GM12878 (cell line): ENCODE data around the gene JUND. TPM values are rescaled to one million over a fixed set of nuclear protein-coding genes. Genes with fewer than 3 reads are reported as not detected.

Source experiments
- BRCA1 ChIP-seq: IDR thresholded peaks from 2 replicates; pipeline ENCODE4 v1.6.1; 2011; ENCODE audit warnings: low read depth, low read length, improper control_type of control experiment
- CBX5 ChIP-seq: sonication (generic); IDR thresholded peaks from 2 replicates; pipeline ENCODE4 v1.6.1; 2016; ENCODE audit warnings: low read depth, moderate library complexity, mild to moderate bottlenecking, inconsistent platforms
- CREB1 ChIP-seq: IDR thresholded peaks from 2 replicates; pipeline ENCODE4 v1.6.1; 2012; ENCODE audit warnings: low read depth, mild to moderate bottlenecking, inconsistent platforms
- CREM ChIP-seq: IDR thresholded peaks from 2 replicates; pipeline ENCODE4 v1.6.1; 2014; ENCODE audit warnings: antibody characterized with exemption, low read depth
- ETV6 ChIP-seq, 2 experiments: fragments of 450-650 bp in 1 of 2; IDR thresholded peaks in 1 of 2; conservative IDR thresholded peaks in 1 of 2; 2 replicates each; pipeline ENCODE4 v1.6.1; 2014; ENCODE audit warnings: antibody characterized with exemption in 1 of 2, borderline replicate concordance in 1 of 2, low read depth in 1 of 2, mild to moderate bottlenecking in 1 of 2, moderate library complexity in 1 of 2
- GATAD2B ChIP-seq: fragments of 450-650 bp; conservative IDR thresholded peaks from 2 replicates; pipeline ENCODE4 v1.6.1; 2017; ENCODE audit warnings: low read depth, mild to moderate bottlenecking, moderate library complexity
- HDGF ChIP-seq: fragments of 450-650 bp; IDR thresholded peaks from 2 replicates; pipeline ENCODE4 v1.6.1; 2016; ENCODE audit warnings: antibody characterized with exemption
- HSF1 ChIP-seq: fragments of 150-350 bp; IDR thresholded peaks from 2 replicates; pipeline ENCODE4 v1.6.1; 2014; ENCODE audit warnings: mild to moderate bottlenecking, low read depth, low read length
- JUNB ChIP-seq: IDR thresholded peaks from 2 replicates; pipeline ENCODE4 v1.6.1; 2016; ENCODE audit warnings: antibody characterized with exemption, mild to moderate bottlenecking
- MXI1 ChIP-seq: fragments of 150-350 bp; IDR thresholded peaks from 2 replicates; pipeline ENCODE4 v1.6.1; 2011; ENCODE audit warnings: low read depth, mild to moderate bottlenecking, inconsistent platforms, low read length, improper control_type of control experiment
- NR2C2 ChIP-seq: IDR thresholded peaks from 2 replicates; pipeline ENCODE4 v1.6.1; 2011; ENCODE audit warnings: borderline replicate concordance, low read depth; ENCODE audit not compliant: control insufficient read depth, insufficient read length
- RELA ChIP-seq: fragments of 450-650 bp; IDR thresholded peaks from 2 replicates; pipeline ENCODE4 v1.8.0; 2014; ENCODE audit warnings: borderline replicate concordance; ENCODE audit not compliant: partially characterized antibody
- SMAD1 ChIP-seq: fragments of 450-650 bp; IDR thresholded peaks from 2 replicates; pipeline ENCODE4 v1.6.1; 2018; ENCODE audit warnings: mild to moderate bottlenecking, low read depth; ENCODE audit not compliant: partially characterized antibody
- SPI1 ChIP-seq: IDR thresholded peaks from 2 replicates; pipeline ENCODE4 v1.6.1; 2011; ENCODE audit warnings: low read depth, mild to moderate bottlenecking, low read length, moderate library complexity, borderline replicate concordance; ENCODE audit not compliant: insufficient read depth
- SREBF2 ChIP-seq: IDR thresholded peaks from 2 replicates; pipeline ENCODE4 v1.6.1; 2012; ENCODE audit warnings: mild to moderate bottlenecking, low read length
- SUZ12 ChIP-seq: fragments of 200-600 bp; sonication (generic); IDR thresholded peaks from one replicate; pipeline ENCODE4 v1.6.1; 2018; ENCODE audit warnings: antibody characterized with exemption, mild to moderate bottlenecking; ENCODE audit not compliant: unreplicated experiment
- TARDBP ChIP-seq: IDR thresholded peaks from 2 replicates; pipeline ENCODE4 v1.6.1; 2016; ENCODE audit warnings: borderline replicate concordance
- ZBED1 ChIP-seq: IDR thresholded peaks from 2 replicates; pipeline ENCODE4 v1.6.1; 2016; ENCODE audit warnings: borderline replicate concordance
- ZNF384 ChIP-seq: IDR thresholded peaks from 2 replicates; pipeline ENCODE4 v1.6.1; 2012; ENCODE audit warnings: low read depth, mild to moderate bottlenecking, low read length, improper control_type of control experiment, borderline replicate concordance
- polyA plus RNA-seq, 11 experiments: library from polyadenylated mRNA; depleted of rRNA in 4 of 11; unstranded in 6 of 11; stranded (reverse) in 5 of 11; fragments of >200 nt; fragmentation: Nextera tagmentation in 4 of 11; fragmentation: Illumina TruSeq in 1 of 11; extraction: Ambion mirVana in 4 of 11; extraction: Trizol in 1 of 11; gene quantifications; 1 replicate in 1 of 11; 2 replicates in 10 of 11; pipeline versions ENCODE4 v1.2.1 to v1.2.3, GENCODE V29; 2011 to 2016; ENCODE audit warnings: inconsistent platforms in 2 of 11, missing spikeins in 2 of 11, low read depth in 1 of 11
- total RNA-seq, 4 experiments: library from RNA; depleted of rRNA in 3 of 4; stranded (reverse); fragments of >200 nt in 3 of 4; fragmentation: Illumina TruSeq in 1 of 4; extraction: Trizol in 1 of 4; gene quantifications; 2 replicates each; pipeline versions ENCODE4 v1.2.1 to v1.2.3, GENCODE V29; 2013 to 2021
- TF ChIP-seq, protein P1 (sequence below): IDR thresholded peaks from 2 replicates; pipeline ENCODE4 v1.6.1; 2012; ENCODE audit warnings: low read depth, low read length, improper control_type of control experiment
- TF ChIP-seq, protein P2 (sequence below): IDR thresholded peaks from 2 replicates; pipeline ENCODE4 v1.6.1; 2011; ENCODE audit warnings: borderline replicate concordance, low read depth, mild to moderate bottlenecking, moderate library complexity, low read length; ENCODE audit not compliant: insufficient read depth, poor library complexity, severe bottlenecking
- TF ChIP-seq, protein P3 (sequence below): fragments of 450-650 bp; IDR thresholded peaks from 2 replicates; pipeline ENCODE4 v1.6.1; 2016; ENCODE audit warnings: mild to moderate bottlenecking

JUND gene
- total and polyA plus RNA-seq, 10 of the 15 experiments (the other 5 are each of a cell fraction or from before 2014, with no cell fraction given) = 7.4 to 164 (median 18.8) TPM

DNA sequence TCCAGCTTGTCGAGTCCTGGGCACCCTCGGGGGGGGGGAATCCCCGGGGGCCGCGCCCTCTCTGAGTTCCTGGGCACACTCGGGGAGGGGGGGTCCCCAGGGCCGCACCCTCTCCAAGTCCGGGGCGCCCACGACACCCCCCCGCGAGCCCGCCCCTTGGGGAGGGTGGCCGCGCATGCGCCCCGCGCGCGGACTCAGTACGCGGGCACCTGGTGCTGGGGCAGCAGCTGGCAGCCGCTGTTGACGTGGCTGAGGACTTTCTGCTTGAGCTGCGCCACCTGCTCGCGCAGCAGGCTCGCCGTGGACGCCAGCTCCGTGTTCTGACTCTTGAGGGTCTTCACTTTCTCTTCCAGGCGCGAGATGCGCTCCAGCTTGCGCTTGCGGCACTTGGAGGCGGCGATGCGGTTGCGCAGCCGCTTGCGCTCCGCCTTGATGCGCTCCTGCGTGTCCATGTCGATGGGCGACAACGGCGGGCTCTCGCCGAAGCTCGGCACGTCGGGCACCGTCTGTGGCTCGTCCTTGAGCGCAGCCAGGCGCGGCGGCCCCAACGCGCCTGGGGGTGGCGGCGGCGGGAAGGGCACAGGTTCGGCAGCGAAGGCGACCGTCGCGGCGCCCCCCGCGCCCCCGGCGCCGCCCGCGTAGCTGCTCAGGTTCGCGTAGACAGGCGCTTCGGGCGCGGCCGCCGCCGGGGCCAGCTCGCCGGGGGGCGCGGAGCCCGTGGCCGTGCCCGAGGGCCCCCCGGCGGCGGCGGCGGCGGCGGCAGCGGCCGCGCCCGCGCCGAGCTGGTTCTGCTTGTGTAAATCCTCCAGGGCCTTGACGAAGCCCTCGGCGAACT, 958 bp downstream of the JUND start (continued):
- no peak for TF ChIP-seq ETV6 (conservative IDR thresholded peaks at IDR 0.05 in 1 of 2, IDR thresholded peaks at IDR 0.05 in 1 of 2; ENCODE audit: borderline replicate concordance in 1 of 2, low read depth in 1 of 2)
- TF ChIP-seq HSF1 = no peak
- no peak for TF ChIP-seq BRCA1
- TF ChIP-seq SREBF2 = no peak
- TF ChIP-seq MXI1 = no peak
- TF ChIP-seq TARDBP = no peak
- no peak for TF ChIP-seq NR2C2
- TF ChIP-seq SPI1 = no peak
- peak; percentile 53 for TF ChIP-seq RELA
- TF ChIP-seq CREB1 = peak; percentile 40; the same call in 1 of the 2 replicates
- no peak for TF ChIP-seq JUNB
- TF ChIP-seq SMAD1 = peak; percentile 62
- TF ChIP-seq ZNF384 = no peak
- TF ChIP-seq SUZ12 = no peak
- no peak for TF ChIP-seq CBX5
- peak; percentile 86 for TF ChIP-seq GATAD2B
- TF ChIP-seq, protein P1, sequence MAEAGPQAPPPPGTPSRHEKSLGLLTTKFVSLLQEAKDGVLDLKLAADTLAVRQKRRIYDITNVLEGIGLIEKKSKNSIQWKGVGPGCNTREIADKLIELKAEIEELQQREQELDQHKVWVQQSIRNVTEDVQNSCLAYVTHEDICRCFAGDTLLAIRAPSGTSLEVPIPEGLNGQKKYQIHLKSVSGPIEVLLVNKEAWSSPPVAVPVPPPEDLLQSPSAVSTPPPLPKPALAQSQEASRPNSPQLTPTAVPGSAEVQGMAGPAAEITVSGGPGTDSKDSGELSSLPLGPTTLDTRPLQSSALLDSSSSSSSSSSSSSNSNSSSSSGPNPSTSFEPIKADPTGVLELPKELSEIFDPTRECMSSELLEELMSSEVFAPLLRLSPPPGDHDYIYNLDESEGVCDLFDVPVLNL = no peak
- TF ChIP-seq ZBED1 = peak; percentile 22; the same call in 1 of the 2 replicates
- peak; percentile 50 for TF ChIP-seq HDGF
- TF ChIP-seq, protein P2, sequence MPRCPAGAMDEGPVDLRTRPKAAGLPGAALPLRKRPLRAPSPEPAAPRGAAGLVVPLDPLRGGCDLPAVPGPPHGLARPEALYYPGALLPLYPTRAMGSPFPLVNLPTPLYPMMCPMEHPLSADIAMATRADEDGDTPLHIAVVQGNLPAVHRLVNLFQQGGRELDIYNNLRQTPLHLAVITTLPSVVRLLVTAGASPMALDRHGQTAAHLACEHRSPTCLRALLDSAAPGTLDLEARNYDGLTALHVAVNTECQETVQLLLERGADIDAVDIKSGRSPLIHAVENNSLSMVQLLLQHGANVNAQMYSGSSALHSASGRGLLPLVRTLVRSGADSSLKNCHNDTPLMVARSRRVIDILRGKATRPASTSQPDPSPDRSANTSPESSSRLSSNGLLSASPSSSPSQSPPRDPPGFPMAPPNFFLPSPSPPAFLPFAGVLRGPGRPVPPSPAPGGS = no peak
- TF ChIP-seq CREM = no peak; the same call in 1 of the 2 replicates
- TF ChIP-seq, protein P3, sequence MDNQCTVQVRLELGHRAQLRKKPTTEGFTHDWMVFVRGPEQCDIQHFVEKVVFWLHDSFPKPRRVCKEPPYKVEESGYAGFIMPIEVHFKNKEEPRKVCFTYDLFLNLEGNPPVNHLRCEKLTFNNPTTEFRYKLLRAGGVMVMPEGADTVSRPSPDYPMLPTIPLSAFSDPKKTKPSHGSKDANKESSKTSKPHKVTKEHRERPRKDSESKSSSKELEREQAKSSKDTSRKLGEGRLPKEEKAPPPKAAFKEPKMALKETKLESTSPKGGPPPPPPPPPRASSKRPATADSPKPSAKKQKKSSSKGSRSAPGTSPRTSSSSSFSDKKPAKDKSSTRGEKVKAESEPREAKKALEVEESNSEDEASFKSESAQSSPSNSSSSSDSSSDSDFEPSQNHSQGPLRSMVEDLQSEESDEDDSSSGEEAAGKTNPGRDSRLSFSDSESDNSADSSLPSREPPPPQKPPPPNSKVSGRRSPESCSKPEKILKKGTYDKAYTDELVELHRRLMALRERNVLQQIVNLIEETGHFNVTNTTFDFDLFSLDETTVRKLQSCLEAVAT = no peak; the same call in 1 of the 2 replicates
